GM12865 (cell line): ENCODE data around the gene FAM162B.
"Not testable (repeated sequence)": the region's sequence is repeated elsewhere in the genome, so short reads cannot be mapped to it uniquely, and the experiment has no call there.

ENCODE experiments used
- DNase-seq: peaks from one replicate; pipeline ENCODE4 v3.0.0; 2010; ENCODE audit warnings: low read depth
- H3K4me3 ChIP-seq: 2 replicates; pipeline ENCODE4 v1.5.1; 2011; ENCODE audit warnings: mild to moderate bottlenecking, low read depth, low read length, control low read depth
- CTCF ChIP-seq: IDR thresholded peaks from 2 replicates; pipeline ENCODE4 v1.5.1; 2011; ENCODE audit warnings: low read length, control low read depth, low read depth, inconsistent platforms; ENCODE audit not compliant: insufficient read depth; ENCODE audit errors: missing control alignments

The FAM162B gene

GRCh38 chr6:116763906-116764628 lies 1.5 kb downstream of the FAM162B start:
- H3K4me3 ChIP-seq: no peak overlapping the region

GRCh38 chr6:116763048-116763447 lies 2.5 kb downstream of the FAM162B start:
- no peak for TF ChIP-seq CTCF
- H3K4me3 ChIP-seq: no peak overlapping the region
- DNase-seq: no peak

More at GRCh38 chr6:116763906-116764628, 1.5 kb downstream of the FAM162B start:
- TF ChIP-seq CTCF: no peak
- DNase-seq: no peak

GRCh38 chr6:116762235-116762634 lies 3.3 kb downstream of the FAM162B start:
- no peak overlapping the region for H3K4me3 ChIP-seq
- no peak for TF ChIP-seq CTCF
- no peak for DNase-seq

- no peak for TF ChIP-seq CTCF
- H3K4me3 ChIP-seq: no peak overlapping the region
- no peak for DNase-seq
These were observed 3.7 kb downstream of the FAM162B start for GRCh38 chr6:116761779-116762178.

GRCh38 chr6:116745176-116745575 lies 20.3 kb downstream of the FAM162B start:
- no peak for TF ChIP-seq CTCF
- DNase-seq: no peak
- no peak overlapping the region for H3K4me3 ChIP-seq

GRCh38 chr6:116741571-116741970 lies 23.9 kb downstream of the FAM162B start:
- no peak for DNase-seq
- no peak overlapping the region for H3K4me3 ChIP-seq
- TF ChIP-seq CTCF: no peak

- DNase-seq: not testable (repeated sequence)
These were observed 25.0 kb downstream of the FAM162B start for GRCh38 chr6:116740486-116740885.

More at GRCh38 chr6:116740486-116740885, 25.0 kb downstream of the FAM162B start:
- not testable (repeated sequence) for H3K4me3 ChIP-seq
